CD1c-positive myeloid dendritic cell (primary cell): ENCODE results near the gene TMEM45B.
A peak's percentile ranks its signal among the peaks of the same experiment; 100 is the strongest.
"Not testable (repeated sequence)": the region's sequence is repeated elsewhere in the genome, so short reads cannot be mapped to it uniquely, and the experiment has no call there.

Experiments
- DNase-seq: peaks from one replicate; pipeline ENCODE4 v3.0.0-alpha.2; 2016; ENCODE audit errors: extremely low spot score

TMEM45B gene

GRCh38 chr11:129815596-129816461, at the start of gene TMEM45B:
Gene TMEM45B, plus strand, starts transcription at chr11:129815848. Its CDS starts 36,635 bp downstream, at chr11:129852483.
- DNase-seq: peak; percentile 19

DNA sequence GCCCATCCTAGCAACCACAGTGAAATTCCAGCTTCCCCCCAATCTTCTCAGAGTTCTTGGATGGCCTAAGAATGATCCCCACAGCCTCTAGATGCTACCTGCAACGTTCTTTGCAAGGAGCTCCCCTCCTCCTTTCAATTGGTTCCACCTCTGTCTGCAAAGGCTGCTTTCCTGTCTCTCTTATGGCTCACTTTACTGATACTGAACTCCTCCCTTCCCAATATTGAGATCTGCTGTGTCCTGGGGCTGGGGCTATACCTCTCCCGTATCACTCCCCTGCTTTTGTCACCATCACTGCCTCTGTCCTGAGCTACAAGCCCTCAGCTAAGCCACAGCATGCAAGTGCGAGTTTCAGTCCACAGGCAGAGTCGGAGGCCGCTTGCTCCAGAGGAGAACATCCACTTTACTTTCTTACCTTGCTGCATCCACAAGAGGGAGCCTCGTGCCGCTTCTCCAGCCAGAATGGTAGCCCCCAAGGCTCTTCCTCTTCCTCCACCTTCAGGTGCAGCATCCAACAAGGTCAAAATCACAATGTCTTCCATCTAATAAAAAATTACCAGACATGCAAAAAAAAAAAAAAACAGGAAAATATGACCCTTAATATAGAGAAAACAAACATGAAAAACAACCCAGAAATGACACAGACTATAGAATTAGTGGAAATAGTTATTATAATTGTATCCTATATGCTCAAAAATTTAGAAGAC, 48.6 kb upstream of the TMEM45B start:
- DNase-seq: peak; percentile 16

DNA sequence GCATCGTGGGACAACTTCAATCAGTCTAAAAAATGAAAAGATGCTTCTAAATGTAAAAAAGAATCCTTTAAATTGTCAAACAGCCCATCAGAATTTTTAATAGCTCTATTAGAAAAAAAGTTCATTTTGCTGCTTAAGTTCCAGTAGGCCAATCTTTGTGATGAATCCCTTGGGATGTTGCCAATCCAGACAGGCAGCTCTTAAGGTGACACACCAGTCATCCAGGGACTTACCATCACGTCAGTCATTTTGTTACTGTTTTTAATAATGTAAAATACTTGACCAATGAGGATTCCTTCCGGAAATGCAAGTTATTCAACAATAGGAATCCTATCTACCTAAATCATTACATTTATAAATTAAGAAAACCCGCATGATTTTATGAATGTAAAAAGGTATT, 47.8 kb upstream of the TMEM45B start:
- no peak for DNase-seq

DNA sequence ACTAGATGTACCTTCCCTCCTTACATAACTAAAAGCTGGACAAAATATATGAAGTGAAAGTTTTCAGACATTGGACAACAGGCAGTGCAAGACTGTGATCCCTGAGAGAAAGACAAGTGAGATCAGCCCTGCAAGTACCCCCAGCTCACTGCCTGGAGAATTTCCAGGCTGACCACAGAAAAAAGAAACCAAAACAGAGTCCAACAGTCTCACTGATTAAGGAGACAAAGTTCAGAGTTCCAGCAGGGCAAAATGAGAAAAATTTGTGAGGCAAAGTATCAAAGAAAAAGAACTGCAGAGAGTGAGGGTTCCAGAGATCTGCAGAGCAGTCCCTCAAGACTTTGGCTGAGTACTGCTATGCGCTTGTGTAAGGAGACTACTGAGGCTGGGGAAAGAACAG, 47.3 kb upstream of the TMEM45B start:
- DNase-seq: no peak

- DNase-seq: no peak
Measured at GRCh38 chr11:129769059-129769458, 46.6 kb upstream of the TMEM45B start.

DNA sequence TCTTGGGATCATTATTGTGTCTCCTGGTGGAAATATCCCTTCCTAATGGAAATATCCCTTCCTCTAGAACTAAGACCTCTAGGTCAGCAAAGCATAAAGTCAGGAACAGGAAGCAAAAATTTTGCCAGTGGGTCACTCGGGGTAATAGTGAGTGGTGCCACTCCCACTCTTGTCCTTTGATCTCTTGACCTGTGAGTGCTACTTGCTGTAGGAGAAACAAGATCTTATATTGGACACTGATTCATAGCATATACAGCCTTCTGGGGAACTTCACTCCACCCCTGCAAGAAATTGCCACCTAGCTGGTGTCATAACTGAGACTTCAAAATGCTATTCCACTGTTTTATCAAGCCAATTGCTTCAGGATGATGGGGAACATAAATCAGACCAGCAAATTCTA, 44.7 kb upstream of the TMEM45B start:
- no peak for DNase-seq

- not testable (repeated sequence) for DNase-seq
Measured at GRCh38 chr11:129771456-129771855, 44.2 kb upstream of the TMEM45B start.

DNA sequence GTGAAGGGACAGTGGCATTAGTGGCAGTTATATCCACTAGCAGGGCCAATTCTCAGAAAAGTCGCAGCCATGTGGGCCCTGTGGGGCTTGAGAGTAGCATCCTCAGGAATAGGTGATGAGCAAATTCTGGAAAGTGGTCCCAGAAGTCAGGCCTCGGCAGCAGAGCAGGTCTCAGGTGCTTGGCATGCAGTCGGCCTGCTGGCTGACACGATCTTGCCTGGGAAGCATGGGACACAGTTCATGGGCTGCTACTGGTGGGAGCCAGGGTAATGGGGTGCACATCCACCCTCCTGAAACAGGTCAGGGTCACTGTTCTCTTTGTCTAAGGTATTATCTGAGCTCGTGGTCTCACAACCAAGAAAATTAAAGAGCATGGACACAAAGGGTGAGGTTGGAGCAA, 36.8 kb upstream of the TMEM45B start:
- DNase-seq: no peak

DNA sequence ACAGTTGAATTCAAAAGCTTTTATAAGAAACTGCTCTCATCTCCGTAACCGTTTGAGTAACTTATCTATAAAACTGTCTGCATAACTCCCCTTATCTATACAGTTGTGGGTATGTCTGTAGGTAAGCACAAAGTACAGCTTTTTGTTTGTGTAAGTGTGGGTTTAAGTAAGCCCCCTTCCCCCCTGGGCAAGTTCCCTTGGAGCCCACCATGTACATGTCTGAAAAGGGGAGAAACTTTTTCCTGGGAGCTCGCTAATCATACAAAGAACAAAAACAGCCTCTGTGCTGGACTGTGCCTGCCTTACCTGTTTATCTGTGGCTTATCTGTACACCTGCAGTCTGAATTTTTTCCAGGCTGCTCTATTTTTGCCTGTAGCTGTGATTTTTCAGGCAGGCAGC, 36.3 kb upstream of the TMEM45B start:
- no peak for DNase-seq

DNA sequence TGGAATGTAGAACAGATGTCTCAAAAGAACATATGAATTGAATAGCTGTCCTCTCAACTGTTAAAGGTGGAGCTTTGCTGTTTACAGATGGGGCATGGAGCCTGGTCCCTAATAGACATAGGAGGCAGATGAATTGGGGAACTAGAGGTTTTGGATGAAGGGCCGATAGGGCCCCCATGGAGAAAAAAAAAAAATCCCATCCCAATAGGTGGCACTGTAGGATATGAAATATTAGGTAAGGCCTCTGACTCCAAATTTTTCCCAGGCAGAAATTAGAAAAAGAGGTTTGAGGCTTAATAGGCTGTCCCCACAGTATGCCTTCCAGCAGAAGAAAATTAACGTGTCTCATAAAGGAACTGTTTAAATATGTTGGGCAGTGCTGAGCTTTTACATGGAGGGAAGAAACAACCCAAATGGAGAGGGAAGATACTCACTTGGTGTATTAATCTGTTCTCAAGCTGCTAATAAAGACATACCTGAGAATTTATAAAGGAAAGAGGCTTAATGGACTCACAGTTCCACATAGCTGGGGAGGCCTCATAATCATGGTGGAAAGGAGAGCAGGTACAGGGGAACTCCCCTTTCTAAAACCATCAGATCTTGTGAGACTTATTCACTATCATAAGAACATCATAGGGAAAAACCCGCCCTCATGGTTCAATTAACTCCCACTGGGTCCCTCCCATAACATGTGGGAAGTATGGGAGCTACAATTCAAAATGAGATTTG, 30.1 kb upstream of the TMEM45B start:
- DNase-seq: peak; percentile 36

- DNase-seq: not testable (repeated sequence)
Measured at GRCh38 chr11:129786112-129786416, 29.6 kb upstream of the TMEM45B start.

GRCh38 chr11:129787532-129788155, 28.0 kb upstream of the TMEM45B start:
- DNase-seq: no peak

- DNase-seq: no peak
Measured at GRCh38 chr11:129788278-129788677, 27.4 kb upstream of the TMEM45B start.

DNA sequence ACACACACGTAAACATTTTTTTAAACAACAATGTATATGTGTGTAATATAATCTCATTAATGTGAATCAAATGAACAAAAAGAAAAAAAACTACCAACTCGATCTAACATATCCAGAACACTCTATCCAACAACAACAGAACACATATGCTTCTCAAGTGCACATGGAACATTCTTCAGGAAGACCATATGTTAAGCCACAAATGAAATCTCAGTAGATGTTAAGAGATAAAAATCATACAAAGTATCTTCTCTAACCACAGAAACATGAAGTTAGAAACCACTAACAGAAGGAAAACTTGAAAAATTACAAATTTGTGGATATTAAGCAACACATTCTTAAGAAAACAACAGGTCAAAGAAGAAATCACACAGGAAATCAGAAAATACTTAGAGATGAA, 25.5 kb upstream of the TMEM45B start:
- peak; percentile 12 for DNase-seq

- no peak for DNase-seq
Measured at GRCh38 chr11:129791515-129791914, 24.1 kb upstream of the TMEM45B start.

DNA sequence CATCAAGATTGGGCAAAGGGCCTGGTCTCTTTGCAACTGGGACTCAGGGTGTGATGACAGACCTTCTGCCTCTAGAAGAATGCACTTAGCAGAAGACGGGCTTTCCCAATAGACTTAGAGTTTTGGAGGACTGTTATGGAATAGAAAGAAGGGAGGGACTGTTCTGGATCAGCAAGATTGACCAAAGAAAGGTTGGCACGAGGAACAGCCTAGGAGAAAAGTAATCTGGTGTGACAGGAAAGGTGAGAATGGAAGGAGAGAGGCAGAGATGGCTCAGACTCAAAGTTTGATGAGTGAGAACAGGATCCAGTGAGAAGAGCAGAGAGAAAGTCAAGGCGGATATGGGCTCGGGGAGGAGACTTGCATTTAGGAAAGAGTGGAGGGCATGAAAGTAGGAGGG, 23.0 kb upstream of the TMEM45B start:
- no peak for DNase-seq

- no peak for DNase-seq
Measured at GRCh38 chr11:129795089-129795488, 20.6 kb upstream of the TMEM45B start.

- DNase-seq: no peak
Measured at GRCh38 chr11:129798212-129798611, 17.4 kb upstream of the TMEM45B start.

DNA sequence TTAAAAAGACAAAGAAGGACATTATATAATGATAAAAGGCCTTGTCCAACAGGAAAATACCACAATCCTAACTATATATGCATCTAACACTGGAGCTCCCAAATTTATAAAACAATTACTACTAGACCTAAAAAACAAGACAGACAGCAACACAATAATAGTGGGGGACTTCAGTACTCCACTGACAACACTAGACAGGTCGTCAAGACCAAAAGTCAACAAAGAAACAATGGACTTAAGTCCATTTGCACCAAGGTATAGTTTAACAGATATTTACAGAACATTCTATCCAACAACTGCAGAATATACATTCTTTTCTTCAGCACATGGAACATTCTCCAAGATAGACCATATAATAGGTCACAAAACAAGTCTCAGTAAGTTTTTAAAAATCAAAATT, 15.5 kb upstream of the TMEM45B start:
- not testable (repeated sequence) for DNase-seq

DNA sequence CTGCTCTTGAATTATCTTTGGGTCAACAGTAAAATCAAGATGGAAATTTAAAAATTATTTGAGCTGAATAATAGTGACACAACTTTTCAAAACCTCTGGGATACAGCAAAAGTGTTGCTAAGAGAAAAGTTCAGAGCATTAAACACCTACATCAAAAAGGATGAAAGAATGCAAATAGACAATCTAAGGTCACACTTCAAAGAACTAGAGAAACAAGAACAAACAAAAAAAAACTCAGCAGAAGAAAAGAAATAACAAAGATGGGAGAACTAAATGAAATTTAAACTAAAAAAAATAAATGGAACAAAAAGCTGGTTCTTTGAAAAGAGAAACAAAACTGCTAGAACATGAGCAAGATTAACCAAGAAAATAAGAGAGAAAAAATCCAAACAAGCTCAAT, 15.0 kb upstream of the TMEM45B start:
- DNase-seq: no peak

- no peak for DNase-seq
Measured at GRCh38 chr11:129803533-129803932, 12.1 kb upstream of the TMEM45B start.

DNA sequence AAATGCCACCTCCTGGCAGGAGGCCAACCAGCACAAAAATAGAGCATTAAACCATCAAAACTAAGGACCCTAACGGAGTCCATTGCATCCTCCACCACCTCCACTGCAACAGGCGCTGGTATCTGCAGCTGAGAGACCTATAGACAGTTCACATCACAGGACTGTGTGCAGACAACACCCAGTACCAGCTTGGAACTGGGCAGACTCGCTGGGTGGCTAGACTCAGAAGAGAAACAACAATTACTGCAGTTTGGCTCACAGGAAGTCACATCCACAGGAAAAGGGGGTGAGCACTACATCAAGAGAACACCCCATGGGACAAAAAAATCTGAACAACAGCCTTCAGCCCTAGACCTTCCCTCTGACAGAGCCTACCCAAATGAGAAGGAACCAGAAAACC, 11.6 kb upstream of the TMEM45B start:
- no peak for DNase-seq
